Inferior parietal cortex (tissue), 1 donor: ENCODE results near the gene KCNT2.

Source experiments
- DNase-seq: peaks from one replicate; pipeline ENCODE4 v3.0.0-alpha.2; 2016; ENCODE audit errors: extremely low spot score

KCNT2 gene

GRCh38 chr1:196207612-196208217 is 400.5 kb downstream of the KCNT2 start:
- no peak for DNase-seq

DNA sequence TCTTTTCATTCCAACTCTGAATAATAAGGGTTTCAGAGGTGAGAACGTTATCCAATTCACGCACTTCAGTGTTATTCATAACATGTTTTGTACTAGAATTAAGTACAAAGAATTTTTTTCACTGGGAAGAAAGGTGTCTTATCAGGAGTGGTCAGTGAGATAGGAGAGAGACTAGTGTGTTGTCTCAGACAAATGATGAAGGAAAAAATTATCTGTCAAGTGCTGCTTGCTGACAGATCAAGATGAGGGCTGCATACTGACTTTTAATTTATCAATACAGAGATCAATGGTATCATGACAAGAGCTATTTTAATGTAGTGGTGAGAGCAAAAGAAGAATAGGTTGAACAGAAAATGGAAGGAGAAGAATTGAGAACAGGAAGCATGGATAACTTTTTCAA is 402.4 kb downstream of the KCNT2 start:
- DNase-seq: no peak

GRCh38 chr1:196196486-196196885 is 411.8 kb downstream of the KCNT2 start:
- no peak for DNase-seq

DNA sequence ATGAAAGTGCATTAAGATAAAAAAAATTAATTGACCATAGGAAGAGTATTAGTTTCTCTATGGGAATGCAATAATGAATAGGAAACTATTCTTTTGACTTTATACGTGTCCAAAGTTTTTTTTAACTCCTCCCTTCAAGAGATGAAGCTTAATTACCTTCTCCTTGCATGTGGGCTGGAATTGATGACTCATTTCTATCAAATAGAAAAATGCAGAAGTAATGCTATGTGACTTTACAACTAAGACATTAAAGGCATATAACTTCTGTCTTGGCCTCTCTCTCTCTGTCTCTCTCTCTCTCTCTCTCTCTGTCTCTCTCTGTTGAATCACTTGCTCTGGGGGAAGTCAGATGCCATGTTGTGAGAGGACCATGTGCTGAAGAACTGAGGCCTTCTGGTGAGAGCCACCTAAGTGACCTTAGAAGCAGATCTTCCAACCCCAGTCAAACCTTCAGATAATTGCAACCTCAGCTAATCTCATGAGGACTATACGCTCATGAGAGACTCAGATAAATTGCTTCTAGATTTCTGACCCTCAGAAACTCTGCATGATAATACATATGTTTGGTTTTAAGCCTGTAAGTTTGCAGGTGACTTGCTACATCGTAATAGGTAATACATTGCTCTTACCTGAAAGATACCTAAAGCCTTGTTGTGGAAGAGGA is 414.2 kb downstream of the KCNT2 start:
- DNase-seq: no peak

GRCh38 chr1:196183941-196184340 is 424.3 kb downstream of the KCNT2 start:
- no peak for DNase-seq

GRCh38 chr1:196181594-196181878 is 426.7 kb downstream of the KCNT2 start:
- no peak for DNase-seq

GRCh38 chr1:196180847-196181593 is 427.2 kb downstream of the KCNT2 start:
- no peak for DNase-seq

DNA sequence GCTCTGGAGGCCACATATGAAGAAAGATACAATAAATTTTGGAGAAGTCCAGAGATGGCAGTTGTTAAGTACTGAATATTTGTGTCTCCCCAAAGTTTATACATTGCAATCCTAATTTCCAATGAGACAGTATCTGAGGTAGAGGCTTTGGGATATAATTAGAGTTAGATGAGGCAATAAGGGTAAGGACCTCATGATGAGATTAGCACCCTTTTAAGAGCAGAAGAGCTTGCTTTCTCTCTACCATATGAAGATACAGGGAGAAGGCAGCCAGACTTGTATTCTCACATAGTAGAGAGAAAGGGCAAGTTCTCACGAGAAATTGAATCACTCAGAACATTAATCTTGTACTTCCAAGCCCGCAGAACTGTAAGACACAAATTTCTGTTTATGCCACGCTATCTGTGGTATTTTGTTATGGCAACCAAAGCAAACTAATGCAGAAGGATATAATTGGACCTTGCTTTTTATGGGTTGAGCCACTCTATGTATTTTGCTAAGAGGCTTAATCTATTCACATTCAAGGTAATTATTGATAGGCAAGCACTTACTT is 430.1 kb downstream of the KCNT2 start:
- DNase-seq: no peak
